ENCODE data around the gene CCDC186. TPM values are rescaled to one million over a fixed set of nuclear protein-coding genes. Genes with fewer than 3 reads are reported as not detected.

Gene CCDC186
- total and polyA plus RNA-seq, 2 of the 13 experiments (the other 11 are each of a cell fraction or from before 2014, with no cell fraction given): 4.2 to 11.8 TPM

DNA sequence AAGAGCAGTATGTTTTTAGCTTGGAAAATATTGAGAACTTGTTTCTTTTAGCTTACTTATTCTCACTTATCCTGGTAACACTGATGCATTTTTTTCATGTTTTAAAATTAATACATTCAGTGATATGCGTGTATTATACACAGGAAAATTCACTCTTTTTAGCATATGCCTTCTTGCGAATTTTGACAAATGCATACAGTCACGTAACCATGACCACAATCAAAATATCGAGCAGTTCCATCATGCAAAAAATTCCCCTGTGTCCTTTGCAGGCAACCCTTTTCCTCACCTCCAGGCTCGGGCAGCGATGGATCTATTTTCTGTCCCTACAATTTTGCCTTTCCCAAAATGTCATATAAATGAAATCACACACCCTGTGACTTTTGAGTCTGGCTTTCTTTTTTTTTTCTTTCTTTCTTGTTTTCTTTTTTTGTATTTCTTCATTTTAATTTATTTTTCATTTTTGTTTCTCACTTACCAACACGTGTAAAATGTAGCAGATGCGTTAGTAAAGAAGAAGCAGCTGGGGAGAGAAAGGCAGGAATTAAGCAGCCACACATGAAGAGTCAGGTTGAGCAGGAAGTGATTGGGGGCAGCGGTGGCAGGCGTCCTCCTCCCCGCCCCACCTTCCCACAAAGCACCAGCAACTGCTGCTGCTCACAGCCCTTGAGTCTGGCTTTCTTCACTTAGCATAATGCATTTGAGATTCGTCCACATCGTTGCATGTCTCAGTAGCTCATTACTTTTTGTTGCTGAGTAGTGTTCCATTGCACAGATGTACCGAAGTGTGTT, 100.4 kb downstream of the CCDC186 start (continued):
- no peak for TF ChIP-seq ZHX2 (IDR thresholded peaks at IDR 0.05; ENCODE audit: low read depth)
- no peak for TF ChIP-seq ZHX2 (CRISPR knock-in tag; IDR thresholded peaks at IDR 0.05; ENCODE audit: borderline replicate concordance)

- no peak for FAIRE-seq
- Histone ChIP-seq H2AFZ (ENCODE audit: low read length) (no peak overlapping the region), H4K20me1 (ENCODE audit: insufficient read depth, low read length) (no peaks in the 10 kb centered on the region), H3K4me3 (replicated peaks in 1 of 3; ENCODE audit: insufficient read depth in 1 of 3, low read depth in 2 of 3, low read length in 3 of 3) (no peak overlapping the region), H3K9ac (ENCODE audit: insufficient read depth, low read depth, low read length) (no peak overlapping the region), H3K36me3 (replicated peaks in 1 of 2; ENCODE audit: control insufficient read depth in 1 of 2, insufficient read depth in 2 of 2, low read length in 2 of 2) (no peaks in the 10 kb centered on the region), H3K27ac (ENCODE audit: extremely low read length, insufficient read depth, low read length) (no peak overlapping the region), H3K4me2 (ENCODE audit: low read depth, low read length) (no peak overlapping the region), H3K4me1 (ENCODE audit: insufficient read depth, low read length) (no peaks in the 10 kb centered on the region), H3K9me3 (ENCODE audit: low read length) (no peaks in the 10 kb centered on the region), H3K27me3 (ENCODE audit: control insufficient read depth in 1 of 2, insufficient read depth in 2 of 2, low read length in 2 of 2) (peaks cover 0 to 17% of the 10 kb centered on the region in 2 experiments; a peak in 3 of 5 replicates), H3K79me2 (ENCODE audit: insufficient read depth, low read length) (no peaks in the 10 kb centered on the region)
- CTCF ChIA-PET (ENCODE audit: low intra/inter-chr PET ratio, low total read pairs): no interaction called here
- intact Hi-C loops (cut with micrococcal nuclease; ENCODE audit: unreplicated experiment) (no loop called here), in situ Hi-C loops (cut with HindIII; ENCODE audit: extremely low pct_ligation_motif_present, low pct_unique_long_range_greater_than_20kb) (no loop called here)
- no TSS peak for BruUV-seq (replicated peaks)
- ATAC-seq: no peak
- POLR2A ChIA-PET: no interaction called here
- WGBS (ENCODE audit: low lambda C conversion rate): 33% methylated on average over 4 of the region's 4 CpGs
- no peak for DNase-seq (ENCODE audit: low spot score)
- TF ChIP-seq E2F5 (CRISPR knock-in tag; conservative IDR thresholded peaks at IDR 0.05): no peak
- TF ChIP-seq SKIL (CRISPR knock-in tag; IDR thresholded peaks at IDR 0.05; ENCODE audit: borderline replicate concordance): no peak
- TF ChIP-seq ZNF768 (CRISPR knock-in tag; IDR thresholded peaks at IDR 0.05): no peak
- no peak for TF ChIP-seq ZNF781 (CRISPR knock-in tag; IDR thresholded peaks at IDR 0.05; ENCODE audit: borderline replicate concordance, not compliant biosample characterization)
- no peak for TF ChIP-seq FOXA1 (IDR thresholded peaks at IDR 0.05)
- no peak for TF ChIP-seq FOXA1 (CRISPR knock-in tag; IDR thresholded peaks at IDR 0.05)
- TF ChIP-seq TMF1 (CRISPR knock-in tag; IDR thresholded peaks at IDR 0.05; ENCODE audit: low read depth): no peak
Measured at GRCh38 chr10:114071178-114071577, 102.8 kb downstream of the CCDC186 start.

All from HepG2 (cell line).